K562 (cell line): ENCODE measurements around the gene FBP1.

Source experiments
- EP300 ChIP-seq: IDR thresholded peaks from 2 replicates; pipeline ENCODE4 v1.6.1; 2012; ENCODE audit warnings: low read length, improper control_type of control experiment
- FOXA3 ChIP-seq, 2 experiments: fragments of 450-650 bp in 1 of 2; sonication (generic) in 1 of 2; formaldehyde crosslinking; IDR thresholded peaks in 1 of 2; conservative IDR thresholded peaks in 1 of 2; 2 replicates each; pipeline versions ENCODE4 v1.4.0 to v1.8.0; 2020 to 2022; ENCODE audit warnings: mild to moderate bottlenecking in 2 of 2, missing genetic modification reagents in 1 of 2
- HDAC3 ChIP-seq: fragments of 450-650 bp; IDR thresholded peaks from 2 replicates; pipeline ENCODE4 v1.6.1; 2018; ENCODE audit warnings: borderline replicate concordance, mild to moderate bottlenecking, moderate library complexity; ENCODE audit not compliant: partially characterized antibody
- TFAP4 ChIP-seq: sonication (generic); formaldehyde crosslinking; IDR thresholded peaks from 2 replicates; pipeline ENCODE4 v1.8.0; 2022; ENCODE audit warnings: missing genetic modification reagents, mild to moderate bottlenecking, moderate library complexity, borderline replicate concordance
- ZBTB7A ChIP-seq: IDR thresholded peaks from 2 replicates; pipeline ENCODE4 v1.6.1; 2011; ENCODE audit warnings: low read depth, mild to moderate bottlenecking, low read length, moderate library complexity, borderline replicate concordance; ENCODE audit not compliant: control insufficient read depth
- ZFP91 ChIP-seq: sonication (generic); formaldehyde crosslinking; IDR thresholded peaks from 2 replicates; pipeline ENCODE4 v1.8.0; 2022; ENCODE audit warnings: mild to moderate bottlenecking, missing genetic modification reagents

DNA sequence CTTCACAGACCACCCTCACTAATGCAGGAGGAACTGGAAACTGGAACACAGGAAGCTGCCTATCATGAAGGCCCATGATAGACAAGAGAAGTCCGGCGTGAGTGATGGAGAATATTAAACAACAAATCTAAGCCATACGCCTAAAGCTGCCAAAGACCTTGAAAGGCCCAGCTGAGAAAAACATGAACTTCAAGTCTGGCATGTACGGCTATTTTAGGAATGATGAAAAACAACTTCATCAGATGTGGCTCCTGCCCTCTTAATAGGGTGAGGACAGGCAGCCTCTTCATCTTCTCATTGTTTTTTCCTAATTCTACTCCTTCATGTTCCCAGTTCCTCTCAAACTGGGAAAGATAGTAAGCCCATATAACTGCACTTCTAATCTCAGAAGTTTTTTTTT lies 20.3 kb downstream of the FBP1 start:
- TF ChIP-seq ZBTB7A = no peak
- TF ChIP-seq FOXA3 (CRISPR knock-in tag; conservative IDR thresholded peaks at IDR 0.05 in 1 of 2, IDR thresholded peaks at IDR 0.05 in 1 of 2) = no peak
- no peak for TF ChIP-seq TFAP4
- no peak for TF ChIP-seq EP300
- no peak for TF ChIP-seq ZFP91 (CRISPR knock-in tag)
- no peak for TF ChIP-seq HDAC3
